Activated B cell treated with CpG ODN at 0.5 μM for 24 hours (primary cell): ENCODE measurements around the gene SARDH. TPM values are rescaled to one million over a fixed set of nuclear protein-coding genes. Genes with fewer than 3 reads are reported as not detected.

ENCODE experiments used
- ATAC-seq: fragments of 200-7000 bp; cut with Tn5 transposase; one replicate; pipeline ENCODE4 v1.10.0; 2021; ENCODE audit warnings: low read depth, mild to moderate bottlenecking, moderate library complexity
- CTCF ChIA-PET: fragments of 350-600 bp; sonication (Branson Sonifier 250); formaldehyde crosslinking; loops from one replicate; lab custom pipeline; 2021; ENCODE audit warnings: antibody characterized with exemption; lab: Charles Lee
- POLR2A ChIA-PET: fragments of 350-600 bp; sonication (Branson Sonifier 250); formaldehyde crosslinking; loops from one replicate; lab custom pipeline; 2021; ENCODE audit warnings: antibody characterized with exemption; lab: Charles Lee
- DNase-seq: peaks from one replicate; pipeline ENCODE4 v3.0.0; 2022
- H3K27ac Mint-ChIP-seq: one replicate; pipeline ENCODE4 v1.8.0; 2020; ENCODE audit warnings: mixed read lengths
- H3K27me3 Mint-ChIP-seq: one replicate; pipeline ENCODE4 v1.8.0; 2021; ENCODE audit warnings: mixed read lengths
- H3K36me3 Mint-ChIP-seq: one replicate; pipeline ENCODE4 v1.8.0; 2021; ENCODE audit warnings: low read depth, mixed read lengths
- H3K4me1 Mint-ChIP-seq: one replicate; pipeline ENCODE4 v1.8.0; 2021; ENCODE audit warnings: mixed read lengths
- H3K4me3 Mint-ChIP-seq: one replicate; pipeline ENCODE4 v1.8.0; 2020; ENCODE audit warnings: mild to moderate bottlenecking, mixed read lengths
- H3K9me3 Mint-ChIP-seq: one replicate; pipeline ENCODE4 v1.8.0; 2020; ENCODE audit warnings: mixed read lengths
- intact Hi-C: fragments of 100-400 bp; cut with micrococcal nuclease; formaldehyde crosslinking; loops from one replicate; pipeline ENCODE4 v1.15.1; 2024
- total RNA-seq: library from RNA; stranded (reverse); gene quantifications from 2 replicates; pipeline ENCODE4 v1.2.3, GENCODE V29; 2022
- TF ChIP-seq, protein P1 (sequence below): fragments of 200-600 bp; IDR thresholded peaks from one replicate; pipeline ENCODE4 v1.8.0; 2022; ENCODE audit warnings: antibody characterized with exemption, mild to moderate bottlenecking

SARDH gene
- total RNA-seq, 1 donor from 2014 or later, result not detected

DNA sequence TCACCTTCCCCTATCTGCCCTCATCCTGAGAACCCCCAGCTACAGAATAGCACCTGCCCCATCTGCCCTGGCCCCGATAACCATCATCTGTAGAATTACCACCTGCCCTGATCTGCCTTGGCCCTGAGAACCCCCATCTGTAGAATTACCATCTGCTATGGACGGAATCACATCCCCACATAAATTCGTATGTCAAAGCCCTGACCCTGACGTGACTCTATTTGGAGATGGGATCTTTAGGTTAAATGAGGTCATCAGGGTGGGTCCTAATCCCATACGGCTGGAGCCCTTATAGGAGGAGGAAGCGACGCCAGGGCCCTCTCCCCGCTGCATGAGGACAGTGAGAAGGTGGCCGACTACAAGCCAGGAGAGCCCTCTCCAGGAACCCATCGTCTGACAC is 32.6 kb downstream of the SARDH start:
- POLR2A ChIA-PET, result no interaction called here
- Mint-ChIP-seq H3K4me3 (no peak overlapping the region), H3K36me3 (no peaks in the 10 kb centered on the region), H3K27me3 (peaks cover 2% of the 10 kb centered on the region), H3K4me1 (peaks cover 49% of the 10 kb centered on the region), H3K27ac (no peak overlapping the region), H3K9me3 (no peaks in the 10 kb centered on the region)
- intact Hi-C loops, result no loop called here
- TF ChIP-seq, protein P1, sequence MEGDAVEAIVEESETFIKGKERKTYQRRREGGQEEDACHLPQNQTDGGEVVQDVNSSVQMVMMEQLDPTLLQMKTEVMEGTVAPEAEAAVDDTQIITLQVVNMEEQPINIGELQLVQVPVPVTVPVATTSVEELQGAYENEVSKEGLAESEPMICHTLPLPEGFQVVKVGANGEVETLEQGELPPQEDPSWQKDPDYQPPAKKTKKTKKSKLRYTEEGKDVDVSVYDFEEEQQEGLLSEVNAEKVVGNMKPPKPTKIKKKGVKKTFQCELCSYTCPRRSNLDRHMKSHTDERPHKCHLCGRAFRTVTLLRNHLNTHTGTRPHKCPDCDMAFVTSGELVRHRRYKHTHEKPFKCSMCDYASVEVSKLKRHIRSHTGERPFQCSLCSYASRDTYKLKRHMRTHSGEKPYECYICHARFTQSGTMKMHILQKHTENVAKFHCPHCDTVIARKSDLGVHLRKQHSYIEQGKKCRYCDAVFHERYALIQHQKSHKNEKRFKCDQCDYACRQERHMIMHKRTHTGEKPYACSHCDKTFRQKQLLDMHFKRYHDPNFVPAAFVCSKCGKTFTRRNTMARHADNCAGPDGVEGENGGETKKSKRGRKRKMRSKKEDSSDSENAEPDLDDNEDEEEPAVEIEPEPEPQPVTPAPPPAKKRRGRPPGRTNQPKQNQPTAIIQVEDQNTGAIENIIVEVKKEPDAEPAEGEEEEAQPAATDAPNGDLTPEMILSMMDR, result no peak
- no peak for ATAC-seq
- no peak for DNase-seq
- CTCF ChIA-PET, result no interaction called here

DNA sequence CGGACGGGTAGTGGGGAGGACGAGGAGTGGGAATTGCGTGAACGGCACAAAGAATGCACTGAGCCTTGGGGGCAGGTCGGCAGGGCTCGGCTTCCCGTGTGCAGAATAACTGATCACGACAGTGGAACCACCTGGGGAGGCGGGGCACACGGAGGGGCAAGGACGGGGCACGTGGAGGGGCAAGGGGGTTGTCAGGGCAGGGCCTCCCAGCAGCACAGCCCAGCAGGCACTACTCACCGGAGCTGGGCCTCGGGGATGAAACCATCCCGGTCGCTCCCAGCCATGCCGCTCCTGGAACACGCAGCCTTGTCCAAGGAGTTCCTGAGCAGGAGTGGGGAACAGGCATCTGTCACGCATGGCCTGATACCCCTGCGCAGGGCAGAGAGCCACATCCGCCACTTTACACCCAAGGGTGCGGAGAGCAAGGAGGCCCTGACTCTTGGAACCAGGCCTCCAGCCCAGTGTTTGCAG is 33.4 kb downstream of the SARDH start:
- Mint-ChIP-seq H3K4me3 (no peak overlapping the region), H3K4me1 (peaks cover 48% of the 10 kb centered on the region), H3K27me3 (peaks cover 6% of the 10 kb centered on the region), H3K9me3 (no peaks in the 10 kb centered on the region), H3K36me3 (no peaks in the 10 kb centered on the region), H3K27ac (no peak overlapping the region)
- POLR2A ChIA-PET, result no interaction called here
- no peak for ATAC-seq
- intact Hi-C loops, result no loop called here
- peak; percentile 10 for DNase-seq
- CTCF ChIA-PET, result no interaction called here
- TF ChIP-seq, protein P1, result no peak

DNA sequence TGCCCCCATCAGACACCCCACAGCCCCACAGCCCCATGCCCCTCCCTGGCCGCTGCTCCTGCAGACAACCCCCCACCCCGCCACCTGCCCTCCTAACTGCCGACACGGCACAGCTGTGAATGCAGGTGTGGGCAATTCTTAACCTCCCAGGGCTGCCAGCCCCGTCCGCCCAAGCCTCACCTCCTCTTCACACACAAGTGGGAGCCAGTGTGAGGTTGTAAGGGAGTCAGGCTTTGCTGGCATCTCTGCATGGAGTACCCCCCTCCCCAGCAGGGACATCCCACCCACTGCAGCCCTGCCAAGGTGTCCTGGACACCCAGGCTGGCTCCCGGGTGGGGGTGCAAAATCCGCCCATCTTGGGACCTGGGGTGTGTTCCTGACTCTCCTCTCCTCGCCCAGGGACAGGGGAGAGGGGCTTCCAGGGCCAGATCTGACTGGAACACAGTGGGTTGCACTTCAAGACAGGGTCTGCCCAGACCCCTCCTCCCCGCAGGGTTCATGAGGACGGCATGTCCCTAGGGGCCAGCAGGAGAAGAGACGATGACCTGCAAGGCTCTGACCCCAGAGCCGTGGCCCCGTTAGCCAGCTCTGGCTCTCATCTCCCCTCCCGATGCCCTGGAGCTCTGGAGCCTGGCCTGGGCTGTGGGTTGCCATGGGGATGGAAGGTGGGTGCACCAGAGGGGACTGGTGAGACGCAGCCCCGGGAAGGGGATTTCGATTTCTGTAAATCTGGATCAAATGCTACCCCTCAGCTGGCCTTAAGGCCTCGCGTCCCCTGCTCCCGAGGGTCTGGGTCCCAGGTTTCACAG is 34.4 kb downstream of the SARDH start:
- TF ChIP-seq, protein P1, result no peak
- no peak overlapping the region for H3K4me3 Mint-ChIP-seq
- peaks cover 6% of the 10 kb centered on the region for H3K27me3 Mint-ChIP-seq
- intact Hi-C loops, result no loop called here
- H3K9me3 Mint-ChIP-seq, result no peaks in the 10 kb centered on the region
- ATAC-seq, result no peak
- peak; percentile 13 for DNase-seq
- ChIA-PET POLR2A (no interaction called here), CTCF (no interaction called here)
- H3K4me1 Mint-ChIP-seq, result peaks cover 40% of the 10 kb centered on the region
- H3K27ac Mint-ChIP-seq, result no peak overlapping the region
- no peaks in the 10 kb centered on the region for H3K36me3 Mint-ChIP-seq

DNA sequence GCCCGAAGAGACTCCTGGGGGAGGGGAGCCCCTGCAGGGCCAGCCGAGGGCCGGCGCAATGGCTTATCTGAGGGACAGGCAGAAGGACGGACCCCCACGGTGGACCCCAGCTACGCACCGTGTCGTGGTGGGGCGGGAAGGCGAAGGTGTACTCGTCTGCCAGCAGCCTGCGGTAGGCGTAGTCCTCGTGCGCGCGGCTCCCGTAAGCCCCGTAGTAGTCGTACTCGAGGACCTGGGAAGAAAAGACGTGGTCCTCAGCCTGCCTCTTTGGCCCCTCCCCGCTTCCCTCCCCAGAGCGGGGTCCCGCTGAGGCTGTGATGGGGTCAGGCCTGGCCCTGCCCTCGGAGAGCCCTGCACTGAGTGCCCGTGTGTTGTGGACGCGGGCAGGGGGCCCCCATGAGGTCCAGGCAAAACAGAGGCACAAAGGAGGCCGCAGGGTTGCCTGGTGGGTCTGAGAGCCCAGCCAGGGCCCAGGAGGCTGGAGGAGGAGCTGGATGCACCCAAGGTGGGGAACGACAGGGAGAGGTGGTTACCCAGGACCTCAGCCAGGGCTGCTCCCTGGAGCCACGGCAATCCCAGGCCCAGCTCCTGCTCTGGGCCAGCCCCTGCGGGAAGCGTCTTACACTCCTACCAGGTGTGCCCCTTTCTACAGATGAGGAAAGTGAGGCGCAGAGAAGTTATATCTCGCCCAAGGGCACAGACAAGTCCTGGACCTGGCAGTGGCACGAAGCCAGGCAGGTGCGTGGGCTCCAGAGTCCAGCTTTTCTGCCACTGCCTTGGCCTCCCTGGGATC is 35.2 kb downstream of the SARDH start:
- CTCF ChIA-PET, result no interaction called here
- DNase-seq, result no peak
- TF ChIP-seq, protein P1, result no peak
- H3K4me3 Mint-ChIP-seq, result peak overlapping the region; percentile 66
- no peak overlapping the region for H3K27ac Mint-ChIP-seq
- H3K36me3 Mint-ChIP-seq, result no peaks in the 10 kb centered on the region
- intact Hi-C loops, result no loop called here
- no peaks in the 10 kb centered on the region for H3K9me3 Mint-ChIP-seq
- peaks cover 40% of the 10 kb centered on the region for H3K4me1 Mint-ChIP-seq
- POLR2A ChIA-PET, result no interaction called here
- no peak for ATAC-seq
- H3K27me3 Mint-ChIP-seq, result peaks cover 13% of the 10 kb centered on the region
